ENCODE results near the gene ACE. TPM values are rescaled to one million over a fixed set of nuclear protein-coding genes. Genes with fewer than 3 reads are reported as not detected.

ACE gene
- total and polyA plus RNA-seq, 5 donors = 4.0 to 10.1 (median 5.7) TPM

- 76% methylated on average over 10 of the region's 10 CpGs for WGBS
- intact Hi-C loops (cut with DNase I) = no loop called here
- H3K4me1 ChIP-seq (ENCODE audit: control insufficient read depth, insufficient read depth, low read length) = peaks cover 3% of the 10 kb centered on the region
- H3K4me3 ChIP-seq (ENCODE audit: low read length) = no peak overlapping the region
- H3K27me3 ChIP-seq (ENCODE audit: control insufficient read depth, insufficient read depth) = no peaks in the 10 kb centered on the region
- H3K27ac ChIP-seq (ENCODE audit: low read length) = no peak overlapping the region
- DNase-seq (peak in 1 of 3 donors; percentile 0), ATAC-seq (no peak)
- H3K9me3 ChIP-seq (ENCODE audit: control insufficient read depth, low read length) = no peaks in the 10 kb centered on the region
Observed at GRCh38 chr17:63483038-63483437, 6.2 kb downstream of the ACE start.

GRCh38 chr17:63483655-63484575 is 7.1 kb downstream of the ACE start:
- no peaks in the 10 kb centered on the region for H3K9me3 ChIP-seq (ENCODE audit: control insufficient read depth, low read length)
- H3K27me3 ChIP-seq (ENCODE audit: control insufficient read depth, insufficient read depth) = no peaks in the 10 kb centered on the region
- H3K4me1 ChIP-seq (ENCODE audit: control insufficient read depth, insufficient read depth, low read length) = no peaks in the 10 kb centered on the region
- no peak overlapping the region for H3K4me3 ChIP-seq (ENCODE audit: low read length)
- H3K27ac ChIP-seq (ENCODE audit: low read length) = no peak overlapping the region
- DNase-seq (peak in 1 of 3 donors; percentile 35), ATAC-seq (no peak)
- 96% methylated on average over 16 of the region's 16 CpGs for WGBS
- intact Hi-C loops (cut with DNase I) = no loop called here

DNA sequence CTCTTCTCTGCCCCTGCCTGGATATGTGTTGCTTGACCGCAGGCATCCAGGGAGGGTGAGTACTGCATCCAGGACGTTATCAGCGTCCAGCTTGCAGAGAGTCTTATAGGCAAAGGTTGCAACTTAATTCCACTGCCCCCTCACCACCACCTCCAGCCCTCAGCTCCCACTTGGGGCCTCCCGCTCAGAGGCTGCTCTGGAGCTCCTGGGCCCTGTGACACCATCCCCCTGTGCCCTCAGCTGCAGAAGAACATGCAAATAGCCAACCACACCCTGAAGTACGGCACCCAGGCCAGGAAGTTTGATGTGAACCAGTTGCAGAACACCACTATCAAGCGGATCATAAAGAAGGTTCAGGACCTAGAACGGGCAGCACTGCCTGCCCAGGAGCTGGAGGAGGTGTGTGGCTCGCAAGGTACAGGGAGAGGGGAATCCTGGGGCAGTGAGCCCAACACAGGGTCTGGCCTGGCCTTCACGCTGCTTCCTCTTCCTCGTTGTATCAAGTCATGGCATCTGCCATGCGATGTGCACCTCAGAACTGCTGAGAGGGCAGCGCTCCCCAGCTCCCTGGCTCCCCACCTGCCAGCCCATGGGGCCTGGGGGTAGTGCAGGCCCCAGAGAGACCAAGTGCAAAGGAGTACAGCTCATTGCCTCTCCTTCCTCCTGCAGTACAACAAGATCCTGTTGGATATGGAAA is 9.6 kb downstream of the ACE start:
- no peaks in the 10 kb centered on the region for H3K27me3 ChIP-seq (ENCODE audit: control insufficient read depth, insufficient read depth)
- DNase-seq (peak in 1 of 3 donors; percentile 26), ATAC-seq (no peak)
- 78% methylated on average over 12 of the region's 12 CpGs for WGBS
- H3K4me3 ChIP-seq (ENCODE audit: low read length) = no peak overlapping the region
- intact Hi-C loops (cut with DNase I) = no loop called here
- no peaks in the 10 kb centered on the region for H3K9me3 ChIP-seq (ENCODE audit: control insufficient read depth, low read length)
- H3K27ac ChIP-seq (ENCODE audit: low read length) = no peak overlapping the region
- no peaks in the 10 kb centered on the region for H3K4me1 ChIP-seq (ENCODE audit: control insufficient read depth, insufficient read depth, low read length)

GRCh38 chr17:63487014-63487339 is 10.1 kb downstream of the ACE start:
- Histone ChIP-seq H3K4me3 (ENCODE audit: low read length) (no peak overlapping the region), H3K27ac (ENCODE audit: low read length) (no peak overlapping the region), H3K4me1 (ENCODE audit: control insufficient read depth, insufficient read depth, low read length) (no peaks in the 10 kb centered on the region), H3K27me3 (ENCODE audit: control insufficient read depth, insufficient read depth) (no peaks in the 10 kb centered on the region), H3K9me3 (ENCODE audit: control insufficient read depth, low read length) (no peaks in the 10 kb centered on the region)
- 85% methylated on average over 11 of the region's 11 CpGs for WGBS
- DNase-seq (peak in 1 of 3 donors; percentile 35), ATAC-seq (no peak)
- intact Hi-C loops (cut with DNase I) = no loop called here

GRCh38 chr17:63488851-63489250 is 12.0 kb downstream of the ACE start:
- DNase-seq (peak in 1 of 3 donors; percentile 13), ATAC-seq (no peak)
- Histone ChIP-seq H3K27ac (ENCODE audit: low read length) (no peak overlapping the region), H3K4me1 (ENCODE audit: control insufficient read depth, insufficient read depth, low read length) (no peaks in the 10 kb centered on the region), H3K4me3 (ENCODE audit: low read length) (no peak overlapping the region), H3K27me3 (ENCODE audit: control insufficient read depth, insufficient read depth) (no peaks in the 10 kb centered on the region), H3K9me3 (ENCODE audit: control insufficient read depth, low read length) (no peaks in the 10 kb centered on the region)
- intact Hi-C loops (cut with DNase I) = no loop called here
- 94% methylated on average over 10 of the region's 10 CpGs for WGBS

DNA sequence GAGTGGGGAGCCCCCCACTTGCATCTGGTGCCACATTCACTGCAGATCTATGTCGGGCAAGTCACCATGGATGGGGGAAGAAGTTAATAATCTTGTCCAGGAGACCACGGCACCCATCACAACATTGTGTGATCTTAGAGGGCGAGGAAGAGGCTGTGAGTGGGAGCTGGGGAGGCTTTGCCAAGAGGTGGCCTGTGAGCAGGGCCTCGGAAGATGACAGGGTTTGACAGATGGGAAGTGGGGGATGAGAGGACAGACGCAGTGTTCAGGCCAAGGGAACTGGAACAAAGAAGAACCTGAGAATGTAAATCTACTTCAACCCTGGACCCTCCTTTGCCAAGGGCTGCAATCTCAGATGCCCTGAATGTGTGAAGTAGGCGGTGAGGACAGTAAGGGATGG is 12.4 kb downstream of the ACE start:
- no peak overlapping the region for H3K27ac ChIP-seq (ENCODE audit: low read length)
- no peaks in the 10 kb centered on the region for H3K27me3 ChIP-seq (ENCODE audit: control insufficient read depth, insufficient read depth)
- no peak for ATAC-seq
- H3K4me1 ChIP-seq (ENCODE audit: control insufficient read depth, insufficient read depth, low read length) = no peaks in the 10 kb centered on the region
- peak in 1 of 3 donors; percentile 7 for DNase-seq
- H3K4me3 ChIP-seq (ENCODE audit: low read length) = no peak overlapping the region
- intact Hi-C loops (cut with DNase I) = no loop called here
- 79% methylated on average over 6 of the region's 6 CpGs for WGBS
- no peaks in the 10 kb centered on the region for H3K9me3 ChIP-seq (ENCODE audit: control insufficient read depth, low read length)

GRCh38 chr17:63490329-63490728 is 13.5 kb downstream of the ACE start:
- Histone ChIP-seq H3K27me3 (ENCODE audit: control insufficient read depth, insufficient read depth) (no peaks in the 10 kb centered on the region), H3K27ac (ENCODE audit: low read length) (no peak overlapping the region), H3K9me3 (ENCODE audit: control insufficient read depth, low read length) (no peaks in the 10 kb centered on the region), H3K4me3 (ENCODE audit: low read length) (no peak overlapping the region), H3K4me1 (ENCODE audit: control insufficient read depth, insufficient read depth, low read length) (no peaks in the 10 kb centered on the region)
- no peak for ATAC-seq
- DNase-seq = peak in 1 of 3 donors; percentile 21
- intact Hi-C loops (cut with DNase I) = no loop called here
- 52% methylated on average over 10 of the region's 10 CpGs for WGBS

DNA sequence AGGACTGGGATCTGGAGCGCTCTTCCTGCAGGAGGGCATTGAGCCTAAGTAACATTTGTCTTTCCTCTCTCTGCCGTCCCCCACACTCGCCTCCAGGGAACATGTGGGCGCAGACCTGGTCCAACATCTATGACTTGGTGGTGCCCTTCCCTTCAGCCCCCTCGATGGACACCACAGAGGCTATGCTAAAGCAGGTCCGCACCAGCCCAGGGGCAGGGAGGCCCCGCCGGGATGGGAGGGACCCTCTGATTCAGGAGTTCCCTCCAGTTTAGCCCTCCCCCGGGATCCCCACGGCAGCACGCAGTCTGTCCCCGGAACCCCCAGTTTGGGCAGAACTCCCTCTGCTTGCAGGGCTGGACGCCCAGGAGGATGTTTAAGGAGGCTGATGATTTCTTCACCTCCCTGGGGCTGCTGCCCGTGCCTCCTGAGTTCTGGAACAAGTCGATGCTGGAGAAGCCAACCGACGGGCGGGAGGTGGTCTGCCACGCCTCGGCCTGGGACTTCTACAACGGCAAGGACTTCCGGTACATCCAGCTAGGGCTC is 14.1 kb downstream of the ACE start:
- no peaks in the 10 kb centered on the region for H3K9me3 ChIP-seq (ENCODE audit: control insufficient read depth, low read length)
- H3K27me3 ChIP-seq (ENCODE audit: control insufficient read depth, insufficient read depth) = no peaks in the 10 kb centered on the region
- H3K4me3 ChIP-seq (ENCODE audit: low read length) = no peak overlapping the region
- WGBS = 87% methylated on average over 22 of the region's 22 CpGs
- intact Hi-C loops (cut with DNase I) = no loop called here
- H3K4me1 ChIP-seq (ENCODE audit: control insufficient read depth, insufficient read depth, low read length) = no peaks in the 10 kb centered on the region
- H3K27ac ChIP-seq (ENCODE audit: low read length) = no peak overlapping the region
- DNase-seq (peak in 1 of 3 donors; percentile 33), ATAC-seq (no peak)

DNA sequence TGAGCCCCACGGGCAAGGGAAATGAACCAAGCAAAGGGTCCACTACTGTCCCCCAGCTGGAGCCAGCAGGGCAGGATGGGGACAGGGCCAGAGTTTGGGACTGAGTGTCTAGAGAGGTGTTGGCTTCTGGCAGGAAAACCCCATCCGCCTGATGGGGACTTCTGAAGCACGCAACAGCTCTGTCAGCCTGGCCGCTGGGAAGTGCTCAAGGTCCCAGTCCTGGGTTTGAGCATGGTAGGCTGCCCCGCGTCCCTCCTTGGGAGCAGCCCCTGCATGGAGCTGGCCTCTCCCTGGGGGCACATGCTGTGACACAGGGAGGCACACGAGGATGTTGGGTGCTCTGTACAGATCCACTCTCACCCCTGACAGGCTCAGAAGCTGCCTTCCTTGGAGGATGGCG is 14.6 kb downstream of the ACE start:
- no peak for ATAC-seq
- no peaks in the 10 kb centered on the region for H3K9me3 ChIP-seq (ENCODE audit: control insufficient read depth, low read length)
- peak in 1 of 3 donors; percentile 10 for DNase-seq
- 85% methylated on average over 8 of the region's 8 CpGs for WGBS
- H3K4me3 ChIP-seq (ENCODE audit: low read length) = no peak overlapping the region
- no peaks in the 10 kb centered on the region for H3K27me3 ChIP-seq (ENCODE audit: control insufficient read depth, insufficient read depth)
- no peak overlapping the region for H3K27ac ChIP-seq (ENCODE audit: low read length)
- no peaks in the 10 kb centered on the region for H3K4me1 ChIP-seq (ENCODE audit: control insufficient read depth, insufficient read depth, low read length)
- intact Hi-C loops (cut with DNase I) = no loop called here

DNA sequence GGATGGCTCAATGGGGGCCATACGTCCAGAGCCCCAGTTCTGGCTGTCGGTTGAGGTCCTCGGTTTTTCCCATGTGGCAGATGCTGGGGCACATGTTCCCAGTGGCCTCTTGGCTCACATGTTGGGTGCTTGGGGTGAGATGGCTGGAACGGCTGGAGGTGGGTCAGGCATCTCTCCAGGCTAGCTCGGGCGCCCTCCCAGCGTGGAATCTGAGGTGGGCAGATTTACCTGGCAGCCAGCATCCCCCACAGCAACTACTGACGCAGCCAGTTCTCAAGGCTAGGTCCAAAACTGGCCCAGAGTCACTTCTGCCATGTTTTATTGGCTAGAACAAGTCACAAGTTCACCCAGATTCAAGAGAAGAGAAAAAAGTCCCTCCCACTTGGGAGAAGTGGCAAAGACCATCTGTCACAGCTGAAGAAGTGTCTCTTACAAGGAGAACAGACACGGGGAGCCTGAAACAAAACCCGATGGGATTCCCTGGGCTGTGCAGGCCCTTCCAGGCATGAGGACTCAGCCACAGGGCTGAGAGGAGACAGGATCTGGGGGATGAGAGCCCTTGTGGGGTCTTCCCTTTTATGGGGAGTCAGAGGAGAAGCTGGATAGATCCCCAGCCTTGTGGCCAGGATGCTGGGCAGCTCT is 15.2 kb downstream of the ACE start:
- whole genome bisulfite sequencing = 80% methylated on average over 10 of the region's 10 CpGs
- peak in 1 of 3 donors; percentile 27 for DNase-seq
- no peak overlapping the region for H3K4me3 ChIP-seq (ENCODE audit: low read length)

GRCh38 chr17:63492940-63493339 is 16.1 kb downstream of the ACE start:
- peak in 1 of 3 donors; percentile 22 for DNase-seq

More for the DNA sequence above, 15.2 kb downstream of the ACE start:
- Histone ChIP-seq H3K27me3 (ENCODE audit: control insufficient read depth, insufficient read depth) (no peaks in the 10 kb centered on the region), H3K27ac (ENCODE audit: low read length) (no peak overlapping the region), H3K4me1 (ENCODE audit: control insufficient read depth, insufficient read depth, low read length) (no peaks in the 10 kb centered on the region), H3K9me3 (ENCODE audit: control insufficient read depth, low read length) (no peaks in the 10 kb centered on the region)
- no peak for ATAC-seq
- intact Hi-C loops (cut with DNase I) = no loop called here

More at GRCh38 chr17:63492940-63493339, 16.1 kb downstream of the ACE start:
- intact Hi-C loops (cut with DNase I) = no loop called here
- no peak overlapping the region for H3K4me3 ChIP-seq (ENCODE audit: low read length)
- ATAC-seq = no peak
- H3K27me3 ChIP-seq (ENCODE audit: control insufficient read depth, insufficient read depth) = no peaks in the 10 kb centered on the region
- WGBS = 92% methylated on average over 6 of the region's 6 CpGs
- H3K9me3 ChIP-seq (ENCODE audit: control insufficient read depth, low read length) = no peaks in the 10 kb centered on the region
- no peaks in the 10 kb centered on the region for H3K4me1 ChIP-seq (ENCODE audit: control insufficient read depth, insufficient read depth, low read length)
- H3K27ac ChIP-seq (ENCODE audit: low read length) = no peak overlapping the region
